OCI-LY3 (cell line): ENCODE data around the gene USP47.

Experiments
- H2AFZ ChIP-seq: fragments of 200-600, 300-600 bp; shearing (Covaris generic); 2 replicates; pipeline ENCODE4 v1.6.0; 2014; ENCODE audit warnings: antibody characterized with exemption, low read depth, low read length
- H3K27ac ChIP-seq: fragments of 200-600, 300-600 bp; sonication (generic); 2 replicates; pipeline ENCODE4 v1.5.1; 2014; ENCODE audit warnings: mild to moderate bottlenecking, low read length, moderate library complexity, mixed read lengths
- H3K27me3 ChIP-seq: fragments of 200-600, 300-600 bp; sonication (generic); 2 replicates; pipeline ENCODE4 v1.6.1; 2014; ENCODE audit warnings: low read depth, low read length, mixed read lengths
- H3K36me3 ChIP-seq: fragments of 200-600, 300-600 bp; sonication (generic); replicated peaks from 2 replicates; pipeline ENCODE3; 2014; ENCODE audit warnings: low read depth, low read length, mixed read lengths
- H3K4me1 ChIP-seq: fragments of 300-600, 200-600 bp; sonication (generic); 2 replicates; pipeline ENCODE4 v1.6.1; 2014; ENCODE audit warnings: low read length, mixed read lengths
- H3K4me2 ChIP-seq: fragments of 200-600, 300-600 bp; sonication (generic); 2 replicates; pipeline ENCODE4 v1.6.1; 2014; ENCODE audit warnings: low read length, mixed read lengths
- H3K4me3 ChIP-seq: fragments of 300-600, 200-600 bp; sonication (generic); 2 replicates; pipeline ENCODE4 v1.5.1; 2014; ENCODE audit warnings: antibody characterized with exemption, mild to moderate bottlenecking, low read length, moderate library complexity
- H3K79me2 ChIP-seq: fragments of 300-600, 200-600 bp; shearing (Covaris generic); 2 replicates; pipeline ENCODE4 v1.6.1; 2014; ENCODE audit warnings: mild to moderate bottlenecking, low read length, mixed read lengths
- H3K9ac ChIP-seq: fragments of 300-600, 200-600 bp; shearing (Covaris generic); 2 replicates; pipeline ENCODE4 v1.6.0; 2014; ENCODE audit warnings: mild to moderate bottlenecking, low read length, moderate library complexity
- H3K9me3 ChIP-seq: fragments of 200-600, 300-600 bp; shearing (Covaris generic); 2 replicates; pipeline ENCODE4 v1.6.1; 2014; ENCODE audit warnings: low read length, mixed read lengths; ENCODE audit not compliant: insufficient read depth
- H4K20me1 ChIP-seq: fragments of 200-600, 300-600 bp; sonication (generic); 2 replicates; pipeline ENCODE4 v1.6.1; 2016; ENCODE audit warnings: low read length, mixed read lengths; ENCODE audit not compliant: insufficient read depth
- CTCF ChIP-seq: fragments of 200-600, 300-600 bp; sonication (generic); IDR thresholded peaks from 2 replicates; pipeline ENCODE4 v1.5.1; 2014; ENCODE audit warnings: antibody characterized with exemption, low read length, low read depth
- EZH2phosphoT487 ChIP-seq: fragments of 200-600 bp; shearing (Covaris generic); IDR thresholded peaks from 2 replicates; pipeline ENCODE4 v1.6.1; 2018; ENCODE audit warnings: antibody characterized with exemption, mixed run types, low read depth

USP47 gene

GRCh38 chr11:11985954-11986949 lies 144.5 kb downstream of the USP47 start:
- Histone ChIP-seq H3K9me3 (no peaks in the 10 kb centered on the region), H3K4me1 (no peaks in the 10 kb centered on the region), H4K20me1 (no peaks in the 10 kb centered on the region), H3K9ac (no peak overlapping the region), H3K4me3 (no peak overlapping the region), H3K4me2 (no peak overlapping the region), H3K79me2 (no peaks in the 10 kb centered on the region), H3K27me3 (0 out of 2 replicates have a peak, but pooled peaks cover 3% of the 10 kb centered on the region), H3K36me3 (no peaks in the 10 kb centered on the region), H3K27ac (no peak overlapping the region), H2AFZ (no peak overlapping the region)
- TF ChIP-seq EZH2phosphoT487 (no peak), CTCF (no peak)

- no peak overlapping the region for H2AFZ ChIP-seq
Observed at GRCh38 chr11:11987503-11988022, 145.8 kb downstream of the USP47 start.

GRCh38 chr11:11988099-11988651 lies 146.4 kb downstream of the USP47 start:
- Histone ChIP-seq H3K27ac (no peak overlapping the region), H3K4me2 (no peak overlapping the region), H3K4me1 (no peaks in the 10 kb centered on the region), H3K9ac (no peak overlapping the region), H3K79me2 (no peaks in the 10 kb centered on the region), H3K27me3 (0 out of 2 replicates have a peak, but pooled peaks cover 12% of the 10 kb centered on the region), H3K4me3 (no peak overlapping the region), H2AFZ (no peak overlapping the region), H3K9me3 (no peaks in the 10 kb centered on the region), H4K20me1 (no peaks in the 10 kb centered on the region), H3K36me3 (no peaks in the 10 kb centered on the region)
- TF ChIP-seq CTCF, result no peak
- TF ChIP-seq EZH2phosphoT487, result no peak

More at GRCh38 chr11:11987503-11988022, 145.8 kb downstream of the USP47 start:
- no peak for TF ChIP-seq EZH2phosphoT487
- TF ChIP-seq CTCF, result no peak
- Histone ChIP-seq H3K27me3 (0 out of 2 replicates have a peak, but pooled peaks cover 12% of the 10 kb centered on the region), H3K4me2 (no peak overlapping the region), H3K4me1 (no peaks in the 10 kb centered on the region), H3K4me3 (no peak overlapping the region), H3K36me3 (no peaks in the 10 kb centered on the region), H3K9me3 (no peaks in the 10 kb centered on the region), H3K27ac (no peak overlapping the region), H3K79me2 (no peaks in the 10 kb centered on the region), H3K9ac (no peak overlapping the region), H4K20me1 (no peaks in the 10 kb centered on the region)

- Histone ChIP-seq H3K4me2 (no peak overlapping the region), H3K9ac (no peak overlapping the region), H3K79me2 (no peaks in the 10 kb centered on the region), H3K9me3 (no peaks in the 10 kb centered on the region), H3K27ac (no peak overlapping the region), H3K27me3 (0 out of 2 replicates have a peak, but pooled peaks cover 12% of the 10 kb centered on the region), H2AFZ (no peak overlapping the region), H4K20me1 (no peaks in the 10 kb centered on the region), H3K36me3 (no peaks in the 10 kb centered on the region), H3K4me3 (no peak overlapping the region), H3K4me1 (no peaks in the 10 kb centered on the region)
- TF ChIP-seq CTCF, result no peak
- no peak for TF ChIP-seq EZH2phosphoT487
Observed at GRCh38 chr11:11988681-11989261, 147.0 kb downstream of the USP47 start.
